ENCODE measurements around the gene UTP11.
"Not testable (repeated sequence)": the region's sequence is repeated elsewhere in the genome, so short reads cannot be mapped to it uniquely, and the experiment has no call there.

The UTP11 gene, protein sequence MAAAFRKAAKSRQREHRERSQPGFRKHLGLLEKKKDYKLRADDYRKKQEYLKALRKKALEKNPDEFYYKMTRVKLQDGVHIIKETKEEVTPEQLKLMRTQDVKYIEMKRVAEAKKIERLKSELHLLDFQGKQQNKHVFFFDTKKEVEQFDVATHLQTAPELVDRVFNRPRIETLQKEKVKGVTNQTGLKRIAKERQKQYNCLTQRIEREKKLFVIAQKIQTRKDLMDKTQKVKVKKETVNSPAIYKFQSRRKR

DNA sequence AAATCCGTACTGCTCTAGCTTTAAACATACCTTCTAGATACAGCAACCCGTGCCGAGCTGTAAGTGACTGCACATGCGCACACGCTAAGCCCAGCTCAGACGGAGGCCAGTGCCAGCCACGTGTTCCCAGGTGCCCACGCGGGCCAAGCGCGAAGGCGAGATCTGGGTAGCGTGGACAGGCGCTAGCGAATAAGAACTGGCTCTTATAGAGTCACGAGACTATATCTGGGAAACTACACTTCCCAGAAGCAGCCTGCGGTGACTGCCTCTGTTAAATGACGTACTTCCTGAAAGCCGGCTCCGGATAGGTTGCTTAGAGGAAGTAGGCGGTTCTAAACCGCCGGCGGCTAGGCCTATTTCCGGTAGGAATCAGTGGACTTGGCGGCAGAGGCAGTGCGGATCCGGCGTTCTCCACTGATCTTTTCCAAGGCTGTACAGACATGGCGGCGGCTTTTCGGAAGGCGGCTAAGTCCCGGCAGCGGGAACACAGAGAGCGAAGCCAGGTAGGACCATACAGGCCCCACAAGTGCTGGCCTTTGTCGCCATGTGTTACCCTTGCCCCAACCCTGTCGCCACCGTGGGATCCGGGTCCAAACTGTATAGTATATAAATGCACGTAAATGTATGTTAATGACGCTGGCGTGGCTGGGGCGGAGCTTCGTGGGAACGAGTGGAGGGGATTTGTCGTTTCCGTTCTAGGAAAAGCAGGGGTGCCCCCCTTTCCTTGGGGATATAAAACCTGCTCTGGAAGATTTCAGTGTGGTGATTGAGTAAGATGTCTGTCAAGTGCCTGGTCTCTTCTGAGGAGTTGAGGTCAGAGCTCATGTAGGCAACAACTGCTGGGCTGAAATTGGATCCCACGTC is at the start of gene UTP11:
TSS of gene UTP11 (plus strand) at position 372 of the 864 bp plus-strand sequence. CDS start at position 441, 69 bp downstream.
- DNase-seq = peak; percentile 96

DNA sequence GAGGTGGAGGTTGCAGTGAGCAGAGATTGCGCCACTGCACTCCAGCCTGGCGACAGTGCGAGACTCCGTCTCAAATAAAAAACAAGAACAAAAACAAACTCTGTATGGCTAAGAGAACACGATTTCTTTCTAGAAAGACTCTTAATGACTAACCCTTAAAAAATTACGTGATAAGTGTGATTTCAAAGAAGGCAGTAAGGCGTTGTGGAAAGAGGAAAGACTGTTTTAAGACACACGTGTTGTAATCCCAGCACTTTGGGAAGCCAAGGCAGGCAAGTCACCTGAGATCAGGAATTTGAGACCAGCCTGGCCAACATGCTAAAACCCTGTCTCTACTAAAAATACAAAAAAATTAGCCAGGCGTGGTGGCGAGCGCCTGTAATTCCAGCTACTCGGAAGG is 48.4 kb upstream of the UTP11 start:
- DNase-seq = not testable (repeated sequence)

DNA sequence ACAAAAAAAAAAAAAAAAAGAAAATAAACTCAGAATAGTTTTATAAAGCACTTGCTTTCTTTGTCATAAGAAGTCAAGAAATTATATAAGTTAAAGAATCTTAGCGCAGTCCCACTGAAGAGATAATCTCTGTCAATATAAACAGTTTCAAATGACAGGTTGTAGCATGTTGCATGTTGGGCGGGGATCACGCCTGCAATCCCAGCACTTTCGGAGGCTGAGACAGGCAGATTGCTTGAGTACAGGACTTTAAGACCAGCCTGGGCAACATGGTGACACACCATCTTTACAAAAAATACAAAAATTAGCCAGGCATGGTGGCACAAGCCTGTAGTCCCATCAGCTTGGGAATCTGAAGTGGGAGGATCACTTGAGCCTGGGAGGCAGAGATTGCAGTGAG is 47.2 kb upstream of the UTP11 start:
- no peak for DNase-seq

DNA sequence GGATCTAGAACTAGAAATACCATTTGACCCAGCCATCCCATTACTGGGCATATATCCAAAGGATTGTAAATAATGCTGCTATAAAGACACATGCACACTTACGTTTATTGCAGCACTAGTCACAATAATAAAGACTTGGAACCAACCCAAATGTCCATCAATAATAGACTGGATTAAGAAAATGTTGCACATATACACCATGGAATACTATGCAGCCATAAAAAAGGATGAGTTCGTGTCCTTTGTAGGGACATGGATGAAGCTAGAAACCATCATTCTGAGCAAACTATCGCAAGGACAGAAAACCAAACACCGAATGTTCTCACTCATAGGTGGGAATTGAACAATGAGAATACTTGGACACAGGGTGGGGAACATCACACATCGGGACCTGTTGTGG is 38.9 kb upstream of the UTP11 start:
- DNase-seq = not testable (repeated sequence)

DNA sequence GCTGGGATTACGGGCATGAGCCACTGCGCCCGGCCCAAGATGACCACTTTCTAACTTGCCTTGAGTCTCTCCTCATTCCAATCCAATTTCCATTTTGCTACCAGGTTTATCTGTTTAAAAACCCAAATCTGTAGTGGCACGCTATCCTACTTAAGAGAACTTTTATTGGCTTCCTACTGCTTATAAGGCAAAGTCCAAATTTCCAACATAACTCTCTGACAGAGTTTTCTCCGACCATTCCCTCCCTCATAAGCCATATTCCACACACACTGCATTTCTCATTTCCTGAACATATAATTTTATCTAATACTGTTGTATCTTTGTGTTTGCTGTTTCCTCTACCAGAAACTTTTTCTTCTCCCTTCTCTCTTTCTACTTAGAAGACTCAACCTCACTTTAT is 38.0 kb upstream of the UTP11 start:
- no peak for DNase-seq

DNA sequence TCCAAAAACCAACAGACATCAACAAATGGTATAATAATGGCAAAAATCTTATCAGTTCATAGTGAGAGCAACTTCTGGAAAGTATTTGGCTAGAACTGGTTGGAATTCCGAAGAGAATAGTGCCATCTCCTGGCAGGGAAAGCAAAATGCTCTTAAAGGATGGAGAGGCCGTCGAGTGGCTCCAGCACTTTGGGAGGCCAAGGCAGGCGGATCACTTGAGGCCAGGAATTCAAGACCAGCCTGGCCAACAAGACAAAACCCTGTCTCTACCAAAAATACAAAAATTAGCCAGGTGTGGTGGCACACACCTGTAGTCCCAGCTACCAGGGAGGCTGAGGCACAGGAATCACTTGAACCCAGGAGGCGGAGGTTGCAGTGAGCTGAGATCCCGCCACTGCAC is 37.5 kb upstream of the UTP11 start:
- DNase-seq = not testable (repeated sequence)

DNA sequence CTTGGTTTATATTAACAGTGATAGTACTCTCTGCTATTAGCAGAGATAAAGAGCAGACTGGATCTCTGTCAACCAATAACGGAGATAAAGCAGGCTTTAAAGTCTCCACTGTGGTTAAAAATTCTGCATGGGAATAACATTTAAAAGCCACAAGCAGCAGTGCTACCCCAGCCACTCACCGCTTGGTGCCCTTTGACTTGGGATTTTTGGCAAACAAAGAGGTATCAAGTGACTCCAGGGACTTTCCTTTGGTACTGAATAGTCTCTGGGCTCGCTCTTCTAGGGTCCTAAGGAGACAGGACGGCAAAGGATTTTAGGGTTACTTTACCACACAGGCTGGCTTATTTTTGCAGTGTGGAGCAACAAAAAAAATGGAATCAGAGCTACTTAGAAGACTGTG is 34.0 kb upstream of the UTP11 start:
- no peak for DNase-seq

DNA sequence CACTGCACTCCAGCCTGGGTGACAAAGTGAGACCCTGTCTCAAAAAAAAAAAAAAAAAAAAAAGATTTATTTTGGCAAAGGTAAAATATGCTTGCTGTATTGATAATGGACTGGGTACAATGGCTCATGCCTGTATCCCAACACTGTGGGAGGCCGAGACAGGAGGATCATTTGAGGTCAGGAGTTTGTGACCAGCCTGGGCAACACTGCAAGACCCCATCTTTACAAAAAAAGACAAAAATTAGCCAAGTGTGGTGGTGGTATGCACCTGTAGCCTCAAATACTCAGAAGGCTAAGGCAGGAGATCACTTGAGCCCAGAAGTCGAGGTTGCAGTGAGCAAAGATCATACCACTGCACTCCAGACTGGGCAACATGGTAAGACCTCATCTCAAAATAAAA is 29.0 kb upstream of the UTP11 start:
- DNase-seq = no peak

DNA sequence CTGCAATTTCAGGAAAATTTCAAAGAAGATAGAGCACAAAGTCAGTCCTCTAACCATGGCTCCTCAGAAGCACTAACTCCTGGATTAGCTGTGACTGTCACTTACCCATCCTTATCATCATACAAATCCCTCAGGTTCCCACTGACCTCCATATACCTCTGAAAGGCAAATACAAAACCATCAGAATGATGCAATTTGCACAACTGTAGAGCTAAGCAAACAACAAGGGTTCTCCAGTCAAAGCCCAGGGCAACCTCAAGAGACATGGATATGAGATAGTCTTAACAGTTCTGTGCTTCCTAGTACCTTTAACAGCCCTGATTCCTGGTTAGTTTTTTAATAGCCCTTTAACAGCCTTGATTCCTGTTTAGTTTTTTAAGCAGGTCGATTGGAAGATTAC is 24.9 kb upstream of the UTP11 start:
- no peak for DNase-seq

DNA sequence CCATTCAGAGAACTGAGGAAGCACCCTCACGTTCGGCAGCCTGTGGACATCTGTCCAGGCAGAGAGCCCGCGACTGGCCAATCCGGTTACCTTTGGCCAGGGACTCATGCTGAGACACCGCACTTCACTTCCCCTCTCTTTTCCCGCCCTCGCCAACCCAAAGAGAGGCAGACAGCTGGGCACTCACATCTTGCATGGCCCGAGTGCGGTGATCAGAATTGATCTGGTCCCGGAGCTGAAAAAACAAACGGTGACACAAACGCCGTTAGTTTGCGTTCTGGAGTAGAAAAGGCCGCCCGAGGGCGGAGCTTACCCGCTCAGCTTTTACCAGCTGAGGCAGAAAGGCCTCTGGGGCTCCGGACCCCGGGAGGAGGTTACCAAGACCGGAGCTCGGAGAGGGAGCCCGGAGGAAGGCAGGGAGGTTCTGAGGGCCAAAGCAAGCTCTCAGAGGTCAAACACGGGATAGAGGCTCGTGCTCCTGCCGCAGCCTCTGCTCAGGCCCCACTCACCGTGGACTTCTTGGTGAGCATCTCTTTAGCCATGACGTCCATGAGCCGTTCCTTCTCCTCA is 23.1 kb upstream of the UTP11 start:
- DNase-seq = no peak

DNA sequence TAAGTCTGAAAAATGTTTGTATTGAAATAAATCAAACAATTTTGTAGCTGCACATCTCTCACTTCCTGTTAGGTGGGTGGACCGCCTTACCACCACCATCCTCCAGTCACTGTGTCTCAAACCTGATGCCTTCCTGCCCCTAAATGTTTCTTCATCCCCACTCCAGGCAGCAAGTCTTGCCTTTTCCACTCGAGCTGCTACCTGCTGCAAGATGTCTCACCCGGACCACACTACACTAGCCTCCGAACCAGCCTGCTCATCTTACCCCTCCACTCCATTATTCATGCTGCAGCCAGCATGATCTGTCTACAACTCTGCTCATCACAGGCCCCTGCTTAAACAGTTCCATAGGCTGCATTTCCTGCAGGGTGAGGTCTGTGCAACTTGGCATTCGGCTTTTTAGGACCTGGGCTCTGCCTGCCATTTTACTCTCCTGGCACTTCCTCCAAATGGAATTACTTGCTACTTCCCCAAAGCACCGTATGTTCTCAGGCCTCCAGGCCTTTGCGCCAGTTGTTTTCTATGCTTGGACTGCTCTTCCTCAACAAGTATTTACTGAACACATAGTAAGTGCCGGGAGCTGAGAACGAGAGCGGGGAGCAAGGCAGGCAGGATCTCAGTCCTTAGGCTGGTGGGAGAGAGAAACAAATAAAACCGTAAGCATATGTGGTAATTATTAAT is 17.5 kb upstream of the UTP11 start:
- no peak for DNase-seq

DNA sequence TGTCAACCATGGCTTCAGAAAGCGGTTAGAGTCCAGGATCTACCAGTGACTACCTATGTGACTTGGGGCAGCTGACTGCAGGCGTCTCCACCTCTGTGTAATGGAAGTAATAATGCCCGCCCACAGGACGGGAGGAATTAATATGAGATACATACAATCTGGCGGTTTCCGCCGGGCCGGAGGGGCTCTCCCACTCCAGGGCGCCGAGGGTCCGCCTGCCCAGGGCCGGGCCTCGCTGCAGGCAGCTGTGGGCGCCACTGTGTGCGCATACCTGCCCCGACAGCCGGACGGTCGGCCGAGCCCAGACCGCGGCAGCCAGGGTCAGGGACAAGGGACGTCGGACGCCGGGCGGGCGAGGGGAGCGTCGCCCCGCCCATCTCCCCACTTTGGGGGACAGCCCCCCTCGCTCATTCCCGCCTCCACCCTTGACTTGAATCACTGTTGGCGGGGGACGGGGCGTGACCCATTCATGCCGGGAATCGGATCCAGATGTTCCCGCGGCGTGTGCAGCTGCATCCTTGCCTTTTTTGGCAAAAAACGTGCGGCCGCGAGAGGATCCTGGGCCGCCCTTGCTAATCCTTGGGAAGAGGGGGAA is 16.7 kb upstream of the UTP11 start:
- no peak for DNase-seq

DNA sequence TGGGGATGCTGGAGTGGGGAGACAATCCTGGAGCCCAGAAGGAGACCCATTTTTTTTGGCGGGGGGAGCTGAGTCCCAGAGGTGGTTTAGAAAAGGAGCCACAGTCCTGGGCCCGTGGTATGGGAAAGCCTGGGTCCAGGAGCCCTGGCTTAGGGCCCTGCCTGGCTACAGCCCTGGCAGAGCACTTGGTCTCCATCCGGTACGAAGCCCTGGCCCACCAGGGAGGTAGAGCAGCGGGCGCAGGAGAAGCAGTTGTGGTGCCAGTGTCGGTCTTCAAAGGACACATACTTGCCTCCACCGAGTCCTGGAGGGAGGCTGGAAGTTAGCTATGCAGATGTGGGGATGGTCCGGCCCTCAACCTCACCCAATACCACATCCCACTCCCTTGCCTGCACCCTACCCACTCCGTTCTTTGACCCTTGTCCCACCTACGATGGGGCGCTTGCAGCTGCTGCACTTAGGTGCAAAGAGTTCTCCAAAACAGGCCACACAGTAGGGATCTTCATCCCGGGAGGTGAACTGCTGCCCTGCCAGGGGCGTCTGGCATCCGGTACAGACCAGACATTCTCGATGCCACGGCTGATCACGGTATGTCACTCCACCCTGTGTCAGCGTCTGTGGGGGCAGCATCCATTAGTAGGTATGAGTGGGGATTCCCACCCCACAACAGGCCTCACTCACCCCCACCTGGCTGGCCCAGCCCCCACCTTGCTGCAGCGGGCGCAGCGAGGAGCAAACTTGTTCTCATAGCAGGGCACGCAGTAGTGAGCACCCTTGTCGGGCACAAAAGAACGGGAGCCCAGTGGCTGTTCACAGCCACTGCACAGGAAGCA is 15.1 kb upstream of the UTP11 start:
- DNase-seq = no peak

DNA sequence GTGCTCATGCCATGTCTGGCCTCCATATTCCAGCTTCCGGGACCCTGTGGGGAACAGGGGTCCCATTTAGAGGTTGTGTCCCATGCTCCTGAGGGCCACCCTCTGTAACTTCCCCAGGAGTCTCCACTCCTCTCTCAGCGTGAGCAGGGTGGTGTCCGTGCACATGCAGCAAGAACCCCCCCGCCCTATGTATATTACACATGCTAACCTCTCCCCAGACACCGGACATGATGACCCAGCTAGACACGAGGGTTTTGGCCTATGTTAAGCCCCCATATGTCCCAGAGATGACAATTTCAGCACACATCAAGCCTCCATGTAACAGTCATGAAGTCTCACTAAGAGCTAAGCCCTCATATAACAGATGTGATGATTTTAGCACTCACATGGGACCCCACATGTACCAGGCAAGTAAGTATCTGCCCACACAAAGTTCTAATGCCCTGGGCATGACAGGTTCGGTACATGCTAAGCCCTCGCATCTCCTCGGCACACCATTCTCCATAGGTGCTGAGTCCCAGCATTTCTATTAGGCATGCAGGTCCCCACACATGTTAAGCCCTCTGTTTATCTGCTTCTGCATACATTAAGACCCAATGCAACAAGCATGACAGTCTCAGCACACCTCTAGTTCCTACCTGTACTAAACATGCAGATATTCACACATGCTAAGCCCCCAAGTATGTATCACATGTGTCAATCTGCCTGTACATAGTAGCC is 14.3 kb upstream of the UTP11 start:
- DNase-seq = no peak

DNA sequence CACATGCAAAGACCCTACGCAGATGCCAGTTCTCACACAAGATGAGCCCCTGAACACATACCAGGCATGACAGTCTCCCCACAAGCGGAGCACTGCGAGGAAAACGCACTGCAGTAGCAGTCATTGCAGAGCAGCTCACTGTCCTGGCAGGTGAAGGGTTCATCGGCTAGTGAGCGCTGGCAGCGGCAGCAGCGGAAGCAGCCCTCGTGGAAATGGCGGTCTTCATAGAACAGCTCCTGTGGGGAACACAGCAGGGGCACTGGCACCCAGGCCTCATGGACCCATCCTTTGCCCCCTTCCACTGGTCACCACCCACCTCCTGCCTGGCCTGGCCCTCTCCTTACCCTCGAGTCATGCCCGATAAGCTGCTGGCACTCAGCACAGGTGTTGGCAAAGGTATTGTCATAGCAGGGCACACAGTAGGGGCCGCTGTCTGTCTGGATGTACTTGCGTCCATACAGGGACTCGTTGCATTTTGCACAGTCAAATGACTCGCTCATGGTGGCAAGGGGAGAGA is 13.6 kb upstream of the UTP11 start:
- no peak for DNase-seq

DNA sequence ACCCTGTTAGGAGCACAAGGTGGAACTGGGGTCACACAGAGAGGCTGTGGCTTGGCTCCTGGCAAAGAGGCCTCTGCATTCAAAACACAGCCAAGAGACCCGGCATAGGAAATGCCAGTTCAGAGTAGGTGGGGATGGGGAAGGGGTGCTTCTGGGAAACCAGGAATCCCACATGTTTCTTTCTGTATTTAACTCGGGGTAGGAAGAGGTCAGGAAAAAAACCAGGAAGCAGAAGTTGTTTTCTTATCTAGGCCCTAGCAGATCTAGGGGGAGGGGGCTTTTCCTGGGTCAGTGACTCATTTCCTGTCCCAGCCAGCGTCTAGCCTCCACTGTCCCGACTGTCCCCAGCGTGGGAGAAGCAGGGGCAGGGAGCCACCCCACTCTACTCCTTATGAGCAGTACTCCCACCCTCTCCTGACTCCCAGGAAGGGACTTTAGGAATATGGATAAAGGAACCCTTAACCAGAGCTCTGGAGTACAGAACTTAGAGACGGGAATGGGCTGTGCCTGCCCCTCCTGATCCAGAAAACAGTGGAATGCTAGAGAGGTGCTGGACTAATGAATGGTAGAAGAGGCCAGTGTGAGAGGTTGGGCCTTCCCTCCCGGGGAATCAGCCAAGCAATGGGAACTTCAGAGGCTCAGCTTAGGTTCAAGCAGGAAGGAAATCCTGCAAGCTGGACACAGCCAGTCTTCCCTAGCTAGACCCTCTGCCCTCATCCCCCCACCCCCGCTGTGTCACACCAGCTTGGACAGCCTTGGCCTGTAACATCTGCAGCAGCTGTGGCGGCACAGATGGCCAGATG is 12.9 kb upstream of the UTP11 start:
- DNase-seq = no peak

DNA sequence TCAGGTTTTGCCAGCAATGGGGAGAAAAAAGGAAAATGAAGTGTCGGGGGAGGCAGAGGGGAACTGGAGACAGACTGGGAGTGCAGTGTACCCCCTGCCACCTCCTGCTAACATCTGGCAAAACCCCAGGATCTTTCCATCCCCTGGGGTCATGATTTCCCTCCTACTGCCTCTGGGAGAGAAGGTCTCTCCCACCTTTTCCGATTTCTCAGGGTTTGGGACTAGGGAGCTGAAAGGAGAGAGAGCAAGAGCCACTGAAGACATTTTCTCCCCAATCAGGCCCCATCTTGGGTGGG is 12.4 kb upstream of the UTP11 start:
- no peak for DNase-seq

DNA sequence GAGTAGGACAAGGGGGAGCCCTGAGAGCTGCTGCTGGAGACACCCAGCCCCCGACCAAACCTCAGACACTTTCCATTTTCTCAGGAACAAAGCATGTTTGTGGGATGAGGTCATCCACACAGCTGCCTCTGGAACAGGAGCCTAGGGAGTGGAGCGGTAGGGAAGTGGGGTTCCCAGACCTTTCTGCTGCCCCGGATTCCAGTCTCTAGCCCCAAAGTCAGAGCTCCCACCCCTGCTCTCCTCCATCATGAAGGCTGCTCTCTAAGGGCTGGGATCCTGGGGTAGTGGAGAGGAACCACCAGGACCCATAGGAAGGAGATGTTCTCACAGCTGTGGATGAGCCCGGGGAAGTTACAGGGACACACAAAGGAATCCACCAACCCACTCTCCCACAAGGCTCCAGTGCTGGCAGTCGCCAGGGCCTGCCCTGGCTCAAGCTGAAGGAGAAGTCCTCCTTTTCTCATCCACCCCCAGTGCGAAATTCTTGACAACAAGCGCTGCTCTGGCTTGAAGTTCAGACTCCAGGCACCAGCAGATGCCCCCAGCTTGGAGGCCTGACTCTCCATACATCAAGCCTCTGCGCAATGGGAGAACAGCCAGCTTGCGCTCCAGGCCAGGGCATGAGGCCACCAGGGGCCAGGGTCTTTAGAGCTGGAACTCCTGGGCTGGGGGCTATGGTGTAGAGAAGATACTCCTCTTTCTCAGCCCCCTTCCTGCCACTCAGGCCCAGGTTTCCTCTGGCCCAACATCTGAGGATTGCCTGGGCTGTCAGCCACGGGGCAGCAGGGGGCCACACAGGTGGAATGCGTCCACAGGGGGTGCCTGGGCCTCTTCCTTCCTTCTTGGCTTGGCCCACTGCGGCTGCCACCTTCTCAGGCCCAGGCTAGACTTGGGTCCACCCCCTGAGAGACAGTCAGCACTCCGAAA is 11.7 kb upstream of the UTP11 start:
- DNase-seq = no peak

Data from NCI-H524 treated with DMSO at 0.1 percent for 48 hours (cell line).